DOHH2 (cell line): Measurements from ENCODE around the gene MYO5C.

ENCODE experiments used
- EZH2phosphoT487 ChIP-seq: fragments of 200-600 bp; sonication (generic); IDR thresholded peaks from 2 replicates; pipeline ENCODE4 v1.6.1; 2017; ENCODE audit warnings: borderline replicate concordance, mild to moderate bottlenecking, antibody characterized with exemption, low read length, moderate library complexity, mixed read lengths
- TF ChIP-seq, protein P1 (sequence below): fragments of 200-600 bp; sonication (generic); IDR thresholded peaks from one replicate; pipeline ENCODE4 v1.5.1; 2014; ENCODE audit warnings: antibody characterized with exemption, mild to moderate bottlenecking, low read depth, low read length; ENCODE audit not compliant: poor library complexity, severe bottlenecking

DNA sequence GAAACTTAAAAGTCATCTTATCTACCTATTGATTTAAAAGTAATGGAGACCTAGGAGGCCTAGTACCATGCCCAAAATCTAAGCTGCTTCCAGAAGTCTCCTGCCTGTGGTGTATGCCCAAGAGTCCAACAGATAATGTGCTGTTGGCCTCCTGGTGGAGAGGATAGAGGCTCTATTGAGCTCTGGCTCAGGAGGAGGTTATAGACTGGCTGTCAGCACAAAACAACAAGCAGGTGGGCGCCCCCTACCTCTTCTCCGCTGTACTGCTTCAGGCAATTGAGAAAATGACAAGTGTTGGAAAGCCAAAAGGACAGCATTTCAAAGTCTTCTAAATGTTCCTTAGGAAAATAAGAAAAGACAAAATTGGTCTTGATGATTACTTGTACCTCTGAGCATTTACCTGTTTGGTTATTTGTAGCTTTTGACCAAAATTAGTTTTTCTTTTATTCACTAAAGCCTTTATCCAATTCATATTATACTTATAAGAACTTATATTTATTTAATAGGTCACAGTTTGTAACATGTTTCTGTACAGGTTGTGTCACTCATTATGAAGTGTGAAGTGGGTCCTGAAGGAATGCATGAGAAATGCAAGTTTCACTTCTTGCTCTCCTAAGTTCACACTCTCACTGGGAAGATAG is 87.2 kb downstream of the MYO5C start:
- TF ChIP-seq, protein P1, sequence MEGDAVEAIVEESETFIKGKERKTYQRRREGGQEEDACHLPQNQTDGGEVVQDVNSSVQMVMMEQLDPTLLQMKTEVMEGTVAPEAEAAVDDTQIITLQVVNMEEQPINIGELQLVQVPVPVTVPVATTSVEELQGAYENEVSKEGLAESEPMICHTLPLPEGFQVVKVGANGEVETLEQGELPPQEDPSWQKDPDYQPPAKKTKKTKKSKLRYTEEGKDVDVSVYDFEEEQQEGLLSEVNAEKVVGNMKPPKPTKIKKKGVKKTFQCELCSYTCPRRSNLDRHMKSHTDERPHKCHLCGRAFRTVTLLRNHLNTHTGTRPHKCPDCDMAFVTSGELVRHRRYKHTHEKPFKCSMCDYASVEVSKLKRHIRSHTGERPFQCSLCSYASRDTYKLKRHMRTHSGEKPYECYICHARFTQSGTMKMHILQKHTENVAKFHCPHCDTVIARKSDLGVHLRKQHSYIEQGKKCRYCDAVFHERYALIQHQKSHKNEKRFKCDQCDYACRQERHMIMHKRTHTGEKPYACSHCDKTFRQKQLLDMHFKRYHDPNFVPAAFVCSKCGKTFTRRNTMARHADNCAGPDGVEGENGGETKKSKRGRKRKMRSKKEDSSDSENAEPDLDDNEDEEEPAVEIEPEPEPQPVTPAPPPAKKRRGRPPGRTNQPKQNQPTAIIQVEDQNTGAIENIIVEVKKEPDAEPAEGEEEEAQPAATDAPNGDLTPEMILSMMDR, result peak; percentile 97
- TF ChIP-seq EZH2phosphoT487, result no peak
